ENCODE results near the gene REC114.
"Not testable (repeated sequence)": the region's sequence is repeated elsewhere in the genome, so short reads cannot be mapped to it uniquely, and the experiment has no call there.

Gene REC114

DNA sequence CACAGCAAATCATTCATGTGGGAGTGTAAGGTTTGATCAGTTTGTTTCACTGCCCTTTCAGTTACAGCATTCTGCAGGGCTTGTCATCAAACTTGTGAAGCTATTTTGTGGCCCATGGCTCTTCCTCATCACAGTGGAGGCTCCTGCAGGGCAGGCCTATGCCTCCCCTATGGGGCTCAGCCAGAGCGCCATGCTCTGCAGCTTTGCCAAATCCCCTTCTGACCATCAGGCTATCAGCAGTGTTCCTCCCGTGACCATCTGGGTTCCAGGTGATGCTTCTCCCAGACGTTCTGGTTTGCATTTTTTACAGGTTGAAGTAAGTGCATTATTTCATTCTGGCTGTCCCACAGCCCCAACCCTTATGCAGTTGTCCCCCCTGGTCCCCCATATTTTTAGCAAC lies 28.1 kb upstream of the REC114 start:
- TF ChIP-seq, protein P1, sequence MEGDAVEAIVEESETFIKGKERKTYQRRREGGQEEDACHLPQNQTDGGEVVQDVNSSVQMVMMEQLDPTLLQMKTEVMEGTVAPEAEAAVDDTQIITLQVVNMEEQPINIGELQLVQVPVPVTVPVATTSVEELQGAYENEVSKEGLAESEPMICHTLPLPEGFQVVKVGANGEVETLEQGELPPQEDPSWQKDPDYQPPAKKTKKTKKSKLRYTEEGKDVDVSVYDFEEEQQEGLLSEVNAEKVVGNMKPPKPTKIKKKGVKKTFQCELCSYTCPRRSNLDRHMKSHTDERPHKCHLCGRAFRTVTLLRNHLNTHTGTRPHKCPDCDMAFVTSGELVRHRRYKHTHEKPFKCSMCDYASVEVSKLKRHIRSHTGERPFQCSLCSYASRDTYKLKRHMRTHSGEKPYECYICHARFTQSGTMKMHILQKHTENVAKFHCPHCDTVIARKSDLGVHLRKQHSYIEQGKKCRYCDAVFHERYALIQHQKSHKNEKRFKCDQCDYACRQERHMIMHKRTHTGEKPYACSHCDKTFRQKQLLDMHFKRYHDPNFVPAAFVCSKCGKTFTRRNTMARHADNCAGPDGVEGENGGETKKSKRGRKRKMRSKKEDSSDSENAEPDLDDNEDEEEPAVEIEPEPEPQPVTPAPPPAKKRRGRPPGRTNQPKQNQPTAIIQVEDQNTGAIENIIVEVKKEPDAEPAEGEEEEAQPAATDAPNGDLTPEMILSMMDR (IDR thresholded peaks at IDR 0.05; ENCODE audit: low read depth, low read length) = no peak
- H3K4me3 ChIP-seq (ENCODE audit: low read depth, low read length) = no peak overlapping the region

GRCh38 chr15:73424506-73424905 lies 18.5 kb upstream of the REC114 start:
- no peak overlapping the region for H3K4me3 ChIP-seq (ENCODE audit: low read depth, low read length)
- TF ChIP-seq, protein P1 (IDR thresholded peaks at IDR 0.05; ENCODE audit: low read depth, low read length) = no peak

DNA sequence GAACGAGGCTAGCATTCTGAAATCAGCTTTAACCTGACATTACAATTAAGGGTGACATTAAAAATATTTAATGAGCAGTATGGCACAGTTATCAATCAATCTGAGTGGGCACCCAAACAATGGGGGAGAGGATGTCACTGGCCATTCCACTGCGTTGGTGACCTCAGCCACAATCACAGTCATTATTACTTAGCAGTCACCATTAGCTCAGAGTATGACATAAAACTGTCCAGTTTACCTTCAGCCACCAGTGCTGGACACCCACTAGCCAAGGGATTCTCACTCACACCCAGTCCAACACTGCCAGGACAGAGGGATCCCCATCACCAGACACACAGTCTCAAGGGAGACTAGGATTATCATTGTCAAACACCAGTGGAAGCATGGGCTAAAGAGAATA lies 17.5 kb upstream of the REC114 start:
- no peak overlapping the region for H3K4me3 ChIP-seq (ENCODE audit: low read depth, low read length)
- TF ChIP-seq, protein P1 (IDR thresholded peaks at IDR 0.05; ENCODE audit: low read depth, low read length) = no peak

DNA sequence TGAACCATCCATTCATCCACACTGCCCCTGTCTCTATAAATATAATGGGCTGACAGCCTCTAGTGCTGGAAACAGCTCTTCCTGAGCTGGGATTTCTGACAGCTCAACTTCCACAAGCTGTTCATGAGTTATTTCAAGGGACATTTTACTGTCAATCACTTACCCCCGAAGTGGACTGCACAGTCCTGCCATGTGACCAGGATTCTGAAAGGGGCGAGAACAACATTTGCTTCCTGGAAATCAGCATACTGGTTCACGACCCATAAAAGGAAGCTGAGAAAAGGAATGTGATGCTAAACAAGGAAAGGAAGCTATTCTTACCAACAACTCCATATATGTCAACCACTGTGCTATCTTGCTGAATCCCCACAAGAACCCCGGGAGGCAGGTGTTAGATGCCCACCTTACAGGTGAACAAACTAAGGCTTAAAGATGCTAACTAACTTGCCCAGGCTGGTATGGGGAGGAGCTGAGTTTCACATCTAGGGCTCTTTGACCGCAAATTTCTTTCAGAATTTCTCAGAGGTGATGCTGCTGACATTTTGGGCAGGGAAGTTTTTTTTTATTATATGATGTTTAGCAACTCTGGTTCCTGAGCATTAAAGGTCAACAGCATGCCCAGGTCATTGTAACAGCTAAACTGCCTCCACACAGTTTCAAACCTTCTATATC lies 16.5 kb upstream of the REC114 start:
- H3K4me3 ChIP-seq (ENCODE audit: low read depth, low read length) = no peak overlapping the region
- TF ChIP-seq, protein P1 (IDR thresholded peaks at IDR 0.05; ENCODE audit: low read depth, low read length) = no peak

DNA sequence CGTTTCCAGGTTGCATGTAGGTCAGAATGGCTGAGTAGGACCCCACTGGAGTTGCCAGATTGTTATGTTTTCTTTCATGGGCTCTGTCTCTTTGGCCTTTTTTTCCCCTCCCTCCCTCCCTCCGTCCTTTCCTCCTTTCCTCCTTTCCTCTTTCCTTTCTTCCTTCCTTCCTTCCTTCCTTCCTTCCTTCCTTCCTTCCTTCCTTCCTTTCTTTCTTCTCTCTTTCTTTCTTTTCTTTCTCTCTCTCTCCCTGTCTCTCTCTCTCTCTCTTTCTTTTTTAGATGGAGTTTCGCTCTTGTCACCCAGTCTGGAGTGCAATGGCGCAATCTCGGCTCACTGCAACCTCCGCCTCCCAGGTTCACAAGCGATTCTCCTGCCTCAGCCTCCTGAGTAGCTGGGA lies 11.6 kb upstream of the REC114 start:
- H3K4me3 ChIP-seq (ENCODE audit: low read depth, low read length) = not testable (repeated sequence)

- TF ChIP-seq, protein P1 (IDR thresholded peaks at IDR 0.05; ENCODE audit: low read depth, low read length) = no peak
- H3K4me3 ChIP-seq (ENCODE audit: low read depth, low read length) = no peak overlapping the region
These were observed 9.1 kb upstream of the REC114 start for GRCh38 chr15:73433873-73434272.

DNA sequence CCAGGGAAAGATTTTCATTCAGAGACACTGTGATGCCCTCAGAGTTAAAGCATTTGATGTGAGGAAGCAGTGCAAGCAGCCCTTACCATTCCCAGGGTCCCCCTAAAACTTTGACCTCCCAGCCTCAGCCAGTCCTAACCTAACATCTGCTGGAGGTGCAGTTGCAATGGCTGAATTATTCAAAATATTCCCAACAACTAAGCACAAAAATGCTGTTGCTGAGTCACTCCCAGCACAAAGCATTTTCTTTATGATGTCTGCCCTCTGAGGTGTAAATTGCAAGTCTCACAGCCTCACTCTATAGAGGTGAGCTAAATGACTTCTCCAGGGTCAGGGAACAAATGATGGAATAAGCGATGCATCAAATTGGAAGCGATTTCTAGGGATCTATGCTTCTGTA lies 6.4 kb upstream of the REC114 start:
- TF ChIP-seq, protein P1 (IDR thresholded peaks at IDR 0.05; ENCODE audit: low read depth, low read length) = no peak

GRCh38 chr15:73437543-73438109 lies 5.3 kb upstream of the REC114 start:
- no peak overlapping the region for H3K4me3 ChIP-seq (ENCODE audit: low read depth, low read length)
- TF ChIP-seq, protein P1 (IDR thresholded peaks at IDR 0.05; ENCODE audit: low read depth, low read length) = no peak

More for the DNA sequence above, 6.4 kb upstream of the REC114 start:
- H3K4me3 ChIP-seq (ENCODE audit: low read depth, low read length) = no peak overlapping the region
